Ishikawa (cell line): ENCODE results near the gene CCL5.

ENCODE experiments used
- CEBPB ChIP-seq: IDR thresholded peaks from 2 replicates; pipeline ENCODE4 v1.6.1; 2012
- CREB1 ChIP-seq: IDR thresholded peaks from 2 replicates; pipeline ENCODE4 v1.6.1; 2012; ENCODE audit warnings: low read depth
- EGR1 ChIP-seq: IDR thresholded peaks from 2 replicates; pipeline ENCODE4 v1.6.1; 2012
- EP300 ChIP-seq: IDR thresholded peaks from 2 replicates; pipeline ENCODE4 v1.6.1; 2012; ENCODE audit warnings: borderline replicate concordance
- FOXM1 ChIP-seq: IDR thresholded peaks from 2 replicates; pipeline ENCODE4 v1.6.1; 2012; ENCODE audit warnings: low read depth, borderline replicate concordance
- NFIC ChIP-seq: IDR thresholded peaks from 2 replicates; pipeline ENCODE4 v1.6.1; 2012
- RAD21 ChIP-seq: IDR thresholded peaks from 2 replicates; pipeline ENCODE4 v1.6.1; 2012; ENCODE audit warnings: low read depth
- TAF1 ChIP-seq: IDR thresholded peaks from 2 replicates; pipeline ENCODE4 v1.6.1; 2012; ENCODE audit warnings: low read depth, mild to moderate bottlenecking
- TCF12 ChIP-seq: IDR thresholded peaks from 2 replicates; pipeline ENCODE4 v1.6.1; 2012; ENCODE audit warnings: low read depth
- TEAD4 ChIP-seq: IDR thresholded peaks from 2 replicates; pipeline ENCODE4 v1.6.1; 2012
- YY1 ChIP-seq: IDR thresholded peaks from 2 replicates; pipeline ENCODE4 v1.6.1; 2012; ENCODE audit warnings: low read depth
- ZBTB7A ChIP-seq: IDR thresholded peaks from 2 replicates; pipeline ENCODE4 v1.6.1; 2012; ENCODE audit warnings: low read depth
- TF ChIP-seq, protein P1 (sequence below): IDR thresholded peaks from 2 replicates; pipeline ENCODE4 v1.6.1; 2012; ENCODE audit warnings: low read depth, mild to moderate bottlenecking
- TF ChIP-seq, protein P2 (sequence below): IDR thresholded peaks from 2 replicates; pipeline ENCODE4 v1.6.1; 2012
- TF ChIP-seq, protein P3 (sequence below): IDR thresholded peaks from 2 replicates; pipeline ENCODE4 v1.6.1; 2012

The CCL5 gene

DNA sequence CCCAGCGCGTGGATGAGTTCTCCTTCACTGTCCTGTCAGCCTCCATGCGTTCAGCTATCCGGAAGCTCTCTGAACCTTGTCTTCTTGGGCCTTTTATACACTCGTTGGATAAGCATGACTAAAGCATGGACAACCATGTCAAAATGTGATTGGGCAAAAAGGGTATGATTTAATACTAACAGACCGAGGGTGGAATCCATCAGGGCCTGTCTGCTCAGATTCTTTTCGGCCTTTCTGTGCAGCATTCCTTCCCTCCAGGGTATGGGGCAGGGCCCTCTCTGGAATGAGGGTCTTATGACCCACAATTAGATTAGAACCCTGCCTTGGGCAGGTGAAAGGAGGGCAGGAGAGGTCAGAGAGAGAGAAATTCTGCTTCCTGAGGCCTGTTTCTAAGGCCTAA is 14.0 kb upstream of the CCL5 start:
- TF ChIP-seq YY1 (no peak), EP300 (no peak), CREB1 (no peak)

DNA sequence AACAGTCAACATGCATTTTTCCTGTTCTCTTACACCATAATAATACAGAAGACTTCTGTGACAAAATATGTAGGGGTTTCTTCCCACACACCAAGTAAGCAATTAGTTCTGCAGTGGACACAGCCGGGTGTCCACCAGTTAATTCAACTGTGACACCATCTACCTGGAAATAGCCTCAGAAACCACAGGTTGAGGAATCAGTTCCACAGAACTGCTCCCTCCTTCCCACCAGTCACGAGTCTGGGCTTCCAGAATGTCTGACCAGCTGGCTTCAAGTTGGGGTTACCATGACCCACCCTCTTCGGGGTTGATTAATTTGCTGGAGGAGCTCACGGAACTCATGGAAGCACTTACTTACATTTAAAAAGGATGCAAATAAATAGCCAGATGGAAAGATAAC is 13.6 kb upstream of the CCL5 start:
- TF ChIP-seq, protein P1, sequence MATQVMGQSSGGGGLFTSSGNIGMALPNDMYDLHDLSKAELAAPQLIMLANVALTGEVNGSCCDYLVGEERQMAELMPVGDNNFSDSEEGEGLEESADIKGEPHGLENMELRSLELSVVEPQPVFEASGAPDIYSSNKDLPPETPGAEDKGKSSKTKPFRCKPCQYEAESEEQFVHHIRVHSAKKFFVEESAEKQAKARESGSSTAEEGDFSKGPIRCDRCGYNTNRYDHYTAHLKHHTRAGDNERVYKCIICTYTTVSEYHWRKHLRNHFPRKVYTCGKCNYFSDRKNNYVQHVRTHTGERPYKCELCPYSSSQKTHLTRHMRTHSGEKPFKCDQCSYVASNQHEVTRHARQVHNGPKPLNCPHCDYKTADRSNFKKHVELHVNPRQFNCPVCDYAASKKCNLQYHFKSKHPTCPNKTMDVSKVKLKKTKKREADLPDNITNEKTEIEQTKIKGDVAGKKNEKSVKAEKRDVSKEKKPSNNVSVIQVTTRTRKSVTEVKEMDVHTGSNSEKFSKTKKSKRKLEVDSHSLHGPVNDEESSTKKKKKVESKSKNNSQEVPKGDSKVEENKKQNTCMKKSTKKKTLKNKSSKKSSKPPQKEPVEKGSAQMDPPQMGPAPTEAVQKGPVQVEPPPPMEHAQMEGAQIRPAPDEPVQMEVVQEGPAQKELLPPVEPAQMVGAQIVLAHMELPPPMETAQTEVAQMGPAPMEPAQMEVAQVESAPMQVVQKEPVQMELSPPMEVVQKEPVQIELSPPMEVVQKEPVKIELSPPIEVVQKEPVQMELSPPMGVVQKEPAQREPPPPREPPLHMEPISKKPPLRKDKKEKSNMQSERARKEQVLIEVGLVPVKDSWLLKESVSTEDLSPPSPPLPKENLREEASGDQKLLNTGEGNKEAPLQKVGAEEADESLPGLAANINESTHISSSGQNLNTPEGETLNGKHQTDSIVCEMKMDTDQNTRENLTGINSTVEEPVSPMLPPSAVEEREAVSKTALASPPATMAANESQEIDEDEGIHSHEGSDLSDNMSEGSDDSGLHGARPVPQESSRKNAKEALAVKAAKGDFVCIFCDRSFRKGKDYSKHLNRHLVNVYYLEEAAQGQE, result no peak
- no peak for TF ChIP-seq FOXM1
- TF ChIP-seq TAF1, result no peak
- no peak for TF ChIP-seq RAD21
- no peak for TF ChIP-seq TEAD4
- no peak for TF ChIP-seq YY1
- TF ChIP-seq, protein P2, sequence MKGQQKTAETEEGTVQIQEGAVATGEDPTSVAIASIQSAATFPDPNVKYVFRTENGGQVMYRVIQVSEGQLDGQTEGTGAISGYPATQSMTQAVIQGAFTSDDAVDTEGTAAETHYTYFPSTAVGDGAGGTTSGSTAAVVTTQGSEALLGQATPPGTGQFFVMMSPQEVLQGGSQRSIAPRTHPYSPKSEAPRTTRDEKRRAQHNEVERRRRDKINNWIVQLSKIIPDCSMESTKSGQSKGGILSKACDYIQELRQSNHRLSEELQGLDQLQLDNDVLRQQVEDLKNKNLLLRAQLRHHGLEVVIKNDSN, result no peak

DNA sequence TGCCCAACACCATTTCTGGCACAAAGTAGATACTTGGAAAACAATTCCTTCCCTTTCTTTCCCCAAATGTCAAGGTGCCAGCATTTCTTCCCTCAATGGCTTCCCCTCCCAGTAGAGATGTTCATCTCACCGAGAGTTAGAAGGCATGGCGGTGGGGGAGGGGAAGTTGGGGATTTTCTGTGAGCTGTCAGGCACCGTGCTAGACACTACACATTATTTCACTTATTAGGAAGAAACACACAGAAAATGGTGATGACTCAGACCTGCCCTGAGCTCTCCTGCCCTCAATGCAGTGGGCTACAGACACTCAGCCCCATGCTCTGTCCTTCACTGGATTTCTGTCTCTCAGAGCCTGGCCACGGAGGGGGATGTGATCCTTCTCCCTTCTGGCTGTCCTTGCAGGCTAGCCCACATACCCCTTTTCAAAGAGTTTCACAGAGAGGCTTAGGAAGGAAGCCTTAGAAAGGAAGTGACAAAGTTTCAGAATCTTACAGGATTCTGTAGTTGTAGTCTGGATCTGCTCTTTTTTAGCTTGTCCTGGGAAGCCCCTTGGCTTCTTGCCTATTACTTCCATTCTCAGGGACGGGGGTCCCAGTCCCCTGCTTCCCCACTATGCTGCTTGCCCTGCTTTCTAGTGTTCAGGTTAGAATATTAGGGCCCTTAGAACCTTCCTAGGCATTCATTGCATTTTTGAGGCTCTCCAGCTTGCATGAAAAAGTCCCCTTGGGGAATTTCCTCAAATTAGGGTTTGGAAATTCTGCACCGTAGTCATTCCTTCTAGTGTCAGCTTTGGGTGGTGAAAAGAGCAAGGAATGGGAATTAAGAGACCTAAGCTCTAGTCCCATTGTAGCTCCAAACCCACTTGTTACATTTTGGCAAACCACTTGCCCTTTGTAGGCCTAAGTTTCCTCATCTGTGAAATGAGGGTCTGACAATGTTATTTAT is 12.2 kb upstream of the CCL5 start:
- TF ChIP-seq YY1, result no peak
- TF ChIP-seq, protein P2, result no peak
- no peak for TF ChIP-seq EGR1
- no peak for TF ChIP-seq RAD21
- no peak for TF ChIP-seq CEBPB
- no peak for TF ChIP-seq TEAD4
- TF ChIP-seq, protein P3, sequence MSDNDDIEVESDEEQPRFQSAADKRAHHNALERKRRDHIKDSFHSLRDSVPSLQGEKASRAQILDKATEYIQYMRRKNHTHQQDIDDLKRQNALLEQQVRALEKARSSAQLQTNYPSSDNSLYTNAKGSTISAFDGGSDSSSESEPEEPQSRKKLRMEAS, result no peak
- TF ChIP-seq CREB1, result no peak
- no peak for TF ChIP-seq TCF12

GRCh38 chr17:35891269-35891668 is 11.1 kb upstream of the CCL5 start:
- TF ChIP-seq YY1, result no peak
- no peak for TF ChIP-seq CREB1
- TF ChIP-seq CEBPB, result no peak
- TF ChIP-seq, protein P3, result no peak
- no peak for TF ChIP-seq ZBTB7A
- TF ChIP-seq RAD21, result no peak
- TF ChIP-seq TCF12, result no peak
- TF ChIP-seq EP300, result no peak
- TF ChIP-seq, protein P1, result no peak
- no peak for TF ChIP-seq EGR1
- no peak for TF ChIP-seq NFIC
- TF ChIP-seq, protein P2, result no peak
- TF ChIP-seq TAF1, result no peak
- TF ChIP-seq FOXM1, result no peak
- no peak for TF ChIP-seq TEAD4

GRCh38 chr17:35890774-35891155 is 10.6 kb upstream of the CCL5 start:
- TF ChIP-seq EGR1 (no peak), CREB1 (no peak), CEBPB (no peak), TEAD4 (no peak), TCF12 (no peak), NFIC (no peak)
